GM19238 (cell line): ENCODE measurements around the gene ANXA10.
A peak's percentile ranks its signal among the peaks of the same experiment; 100 is the strongest.
"Not testable (repeated sequence)": the region's sequence is repeated elsewhere in the genome, so short reads cannot be mapped to it uniquely, and the experiment has no call there.

ENCODE experiments used
- DNase-seq: peaks from one replicate; pipeline ENCODE4 v3.0.0; 2011; ENCODE audit warnings: low spot score; ENCODE audit not compliant: insufficient read length

The ANXA10 gene, protein sequence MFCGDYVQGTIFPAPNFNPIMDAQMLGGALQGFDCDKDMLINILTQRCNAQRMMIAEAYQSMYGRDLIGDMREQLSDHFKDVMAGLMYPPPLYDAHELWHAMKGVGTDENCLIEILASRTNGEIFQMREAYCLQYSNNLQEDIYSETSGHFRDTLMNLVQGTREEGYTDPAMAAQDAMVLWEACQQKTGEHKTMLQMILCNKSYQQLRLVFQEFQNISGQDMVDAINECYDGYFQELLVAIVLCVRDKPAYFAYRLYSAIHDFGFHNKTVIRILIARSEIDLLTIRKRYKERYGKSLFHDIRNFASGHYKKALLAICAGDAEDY

DNA sequence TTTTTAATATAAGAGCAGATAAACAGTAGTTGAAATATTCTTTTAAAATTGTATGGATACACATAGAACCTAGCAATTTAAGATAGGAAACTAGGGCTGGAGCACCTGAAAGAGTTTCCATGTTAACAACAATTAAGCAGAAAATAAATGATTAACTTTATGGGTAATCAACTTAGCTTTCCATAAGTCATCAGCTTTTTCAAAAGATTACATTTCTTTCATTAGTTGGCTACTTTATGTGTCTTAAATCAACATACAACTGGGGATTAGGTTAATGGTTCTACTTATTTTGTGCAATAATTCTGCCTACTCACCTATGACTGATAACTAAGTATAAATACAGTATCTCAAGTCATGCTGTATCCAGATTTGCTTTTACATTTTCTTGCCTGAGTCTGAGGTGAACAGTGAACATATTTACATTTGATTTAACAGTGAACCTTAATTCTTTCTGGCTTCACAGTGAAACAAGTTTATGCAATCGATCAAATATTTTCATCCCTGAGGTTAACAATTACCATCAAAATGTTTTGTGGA, at the start of gene ANXA10:
Gene ANXA10, plus strand, starts transcription at position 362 of the 537 bp plus-strand sequence. Its CDS starts 164 bp downstream, at position 526.
- DNase-seq: no peak

DNA sequence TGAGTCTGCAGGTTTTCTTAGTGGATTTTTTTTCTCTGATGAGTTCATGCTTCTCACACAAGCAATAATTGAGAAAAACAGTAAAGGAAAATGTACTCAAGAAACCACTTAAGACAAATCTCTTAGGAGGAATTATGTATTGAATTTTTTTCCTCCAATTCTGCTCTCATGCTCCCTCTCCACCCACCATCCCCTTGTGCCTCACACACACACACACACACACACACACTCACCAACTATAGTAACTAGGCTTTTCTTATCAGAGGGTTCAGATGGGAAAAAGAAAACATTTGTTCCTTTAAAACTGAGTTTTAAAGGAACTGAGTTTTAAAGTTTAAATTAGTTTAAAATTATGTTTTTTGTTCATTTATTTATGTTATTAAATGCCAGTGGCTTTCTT, 47.0 kb upstream of the ANXA10 start:
- no peak for DNase-seq

DNA sequence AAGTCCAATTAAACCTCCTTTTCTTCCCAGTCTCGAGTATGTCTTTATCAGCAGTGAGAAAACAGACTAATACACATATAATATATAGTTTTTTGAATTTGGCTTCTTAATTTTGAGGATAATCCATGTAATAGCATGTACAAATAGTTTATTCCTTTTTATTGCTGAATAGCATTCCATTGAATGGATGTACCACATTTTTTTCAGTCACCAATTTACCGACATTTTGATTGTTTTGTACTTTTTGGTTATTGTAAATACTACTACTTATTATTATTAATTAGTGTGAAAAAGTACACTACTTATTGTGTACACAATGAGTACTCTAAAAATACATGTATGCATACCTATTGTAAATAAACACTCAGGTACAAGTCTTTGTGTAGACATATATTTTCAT, 42.3 kb upstream of the ANXA10 start:
- DNase-seq: no peak

DNA sequence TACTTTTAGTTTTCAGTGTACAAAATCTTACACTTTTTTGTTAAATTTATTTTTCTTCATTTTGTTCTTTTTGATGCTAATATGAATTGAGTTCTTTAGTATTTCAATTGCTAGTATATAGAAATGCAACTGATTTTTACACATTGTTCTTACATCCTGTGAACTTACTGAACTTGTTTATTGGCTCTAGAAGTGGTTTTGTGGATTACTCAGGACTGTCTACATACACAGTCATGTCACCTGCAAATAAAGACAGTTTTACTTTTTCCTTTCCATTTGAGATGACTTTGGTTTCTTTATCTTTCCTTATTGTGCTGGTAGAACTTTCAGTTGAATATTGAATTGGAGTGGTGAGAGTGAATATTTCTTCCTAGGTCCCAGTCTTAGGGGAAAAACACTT, 40.8 kb upstream of the ANXA10 start:
- no peak for DNase-seq

DNA sequence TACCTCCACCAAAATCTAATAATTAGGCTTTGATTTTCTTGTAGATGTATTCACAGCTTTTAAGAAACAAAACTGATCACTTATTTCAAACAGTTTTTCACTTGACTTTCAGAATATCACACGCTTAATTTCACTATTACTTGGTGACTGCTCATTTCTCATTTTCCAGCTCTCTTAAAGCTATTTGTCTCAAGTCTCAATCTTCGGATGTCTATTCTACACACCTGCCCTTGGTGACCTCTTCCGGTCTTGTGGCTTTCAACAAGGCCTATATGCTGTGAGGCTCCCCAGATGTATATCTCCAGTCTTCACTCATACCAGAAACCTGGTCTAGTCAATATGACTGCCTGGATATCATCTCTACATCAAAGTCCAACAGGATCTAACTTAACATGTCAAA, 34.9 kb upstream of the ANXA10 start:
- no peak for DNase-seq

DNA sequence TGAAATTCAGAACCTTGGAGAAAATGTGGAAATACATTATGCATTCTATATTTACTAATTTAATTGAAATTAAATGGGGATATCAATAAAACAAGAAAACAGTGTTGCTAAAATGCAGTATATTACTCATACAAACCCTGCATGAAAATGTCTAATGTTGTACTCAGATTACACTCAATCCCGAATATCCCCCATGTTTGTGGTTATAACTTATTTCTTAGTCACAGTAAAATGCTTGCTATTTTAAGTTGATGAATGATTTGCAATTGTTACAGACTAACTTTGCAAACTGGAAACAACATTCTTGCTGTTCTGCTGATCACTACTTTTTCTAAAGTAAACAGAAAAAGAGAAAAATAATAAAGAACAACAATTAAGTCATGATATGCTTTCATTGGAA, 33.1 kb upstream of the ANXA10 start:
- no peak for DNase-seq

DNA sequence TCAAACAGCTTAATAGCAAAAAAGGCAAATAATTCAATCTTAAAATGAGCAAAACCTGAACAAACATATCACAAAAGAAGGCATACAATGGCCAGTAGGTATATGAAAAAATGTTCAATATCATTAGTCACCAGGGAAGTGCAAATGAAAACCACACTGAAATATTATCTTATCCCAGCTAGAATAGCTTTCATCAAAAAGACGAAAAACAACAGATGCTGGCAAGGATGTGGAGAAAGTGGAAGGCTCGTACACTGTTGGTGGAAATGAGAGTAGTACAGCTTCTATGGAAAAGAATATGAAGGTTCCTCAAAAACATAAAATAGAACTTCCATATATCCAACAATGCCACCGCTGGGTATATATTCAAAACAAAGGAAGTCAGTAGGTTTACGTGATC, 29.3 kb upstream of the ANXA10 start:
- DNase-seq: no peak

DNA sequence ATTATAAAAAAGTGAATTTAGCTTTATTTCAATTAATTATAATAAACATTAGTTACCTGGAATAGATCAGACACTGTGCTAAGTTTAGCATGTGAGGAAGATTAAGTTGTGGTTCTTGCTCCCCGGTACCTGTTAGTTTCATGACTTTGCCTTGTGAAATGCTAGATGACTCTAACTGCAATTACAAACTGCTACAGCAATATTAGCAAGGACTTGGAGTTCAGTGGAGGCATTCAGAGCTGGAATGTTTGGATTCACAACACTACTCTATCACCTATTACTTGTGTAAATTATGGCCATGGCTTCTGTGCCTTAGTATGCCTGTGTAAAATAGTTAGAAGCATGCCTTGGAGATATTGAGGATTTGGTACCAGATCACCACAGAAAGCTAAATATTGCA, 21.4 kb upstream of the ANXA10 start:
- no peak for DNase-seq

DNA sequence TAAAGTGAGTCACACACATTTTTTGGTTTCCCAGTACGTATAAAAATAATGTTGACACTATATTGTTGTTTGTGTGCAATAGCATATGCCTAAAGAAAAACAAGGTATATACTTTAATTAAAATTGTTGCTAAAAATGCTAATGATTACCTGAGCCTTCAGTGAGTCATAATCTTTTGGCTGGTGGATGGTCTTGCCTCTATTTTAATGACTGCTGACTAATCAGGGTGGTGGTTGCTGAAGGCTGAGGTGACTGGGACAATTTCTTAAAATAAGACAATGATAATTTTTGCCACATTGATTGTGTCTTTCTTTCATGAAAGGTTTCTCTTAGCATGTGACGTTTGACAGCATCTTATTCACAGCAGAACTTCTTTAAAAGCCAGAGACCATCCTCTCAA, 21.0 kb upstream of the ANXA10 start:
- no peak for DNase-seq

DNA sequence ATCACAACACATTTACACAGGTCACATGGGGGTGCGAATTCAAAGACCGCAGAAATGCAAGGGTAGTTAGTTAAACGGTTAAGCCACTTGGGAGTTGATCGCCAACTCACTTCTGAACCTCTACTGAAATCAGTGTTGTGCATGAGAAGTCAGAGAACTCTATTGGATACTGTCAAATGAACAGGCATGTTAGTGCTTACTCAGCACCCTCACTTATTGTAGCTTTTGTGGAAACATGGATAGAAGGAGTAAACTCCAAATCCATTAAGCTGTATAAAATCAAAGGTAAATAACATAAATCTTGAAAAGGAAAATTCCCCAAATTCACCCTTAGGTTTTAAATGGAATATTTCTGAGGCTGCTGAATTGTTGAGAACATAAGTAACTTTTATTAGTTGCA, 17.5 kb upstream of the ANXA10 start:
- no peak for DNase-seq

DNA sequence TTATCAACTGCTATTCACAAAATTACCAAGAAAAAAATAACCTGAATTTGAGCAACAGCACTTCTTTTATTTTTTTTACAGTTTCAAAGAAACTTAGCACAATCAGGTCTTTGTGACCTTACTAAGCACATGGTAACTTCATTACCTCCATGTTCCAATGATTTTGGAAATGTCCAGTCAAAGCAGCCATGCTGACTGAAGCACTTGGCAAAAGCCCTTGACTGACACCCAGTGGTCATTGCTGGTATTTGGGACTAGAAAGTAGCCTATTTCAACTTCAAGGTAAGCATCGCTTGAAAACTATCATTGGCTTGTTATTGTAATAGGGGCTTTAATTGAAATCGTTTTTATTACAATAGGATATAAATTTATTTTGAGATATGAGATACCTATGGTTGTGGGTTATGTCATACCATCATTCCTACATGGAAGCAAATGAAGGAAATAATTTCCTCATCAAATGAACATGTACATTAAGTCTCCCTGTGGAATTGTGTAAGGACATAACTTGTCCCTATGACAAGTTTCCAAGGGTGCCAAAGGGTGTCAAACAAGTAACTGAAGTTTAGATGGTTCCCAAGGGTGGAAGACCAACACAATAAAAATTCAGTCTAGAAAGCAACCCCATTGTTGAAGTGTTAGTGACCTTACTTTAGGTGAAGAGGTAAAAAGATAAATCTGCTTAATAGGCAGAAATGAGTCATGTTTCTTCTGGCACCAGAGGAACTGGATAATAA, 15.2 kb upstream of the ANXA10 start:
- peak; percentile 5 for DNase-seq

DNA sequence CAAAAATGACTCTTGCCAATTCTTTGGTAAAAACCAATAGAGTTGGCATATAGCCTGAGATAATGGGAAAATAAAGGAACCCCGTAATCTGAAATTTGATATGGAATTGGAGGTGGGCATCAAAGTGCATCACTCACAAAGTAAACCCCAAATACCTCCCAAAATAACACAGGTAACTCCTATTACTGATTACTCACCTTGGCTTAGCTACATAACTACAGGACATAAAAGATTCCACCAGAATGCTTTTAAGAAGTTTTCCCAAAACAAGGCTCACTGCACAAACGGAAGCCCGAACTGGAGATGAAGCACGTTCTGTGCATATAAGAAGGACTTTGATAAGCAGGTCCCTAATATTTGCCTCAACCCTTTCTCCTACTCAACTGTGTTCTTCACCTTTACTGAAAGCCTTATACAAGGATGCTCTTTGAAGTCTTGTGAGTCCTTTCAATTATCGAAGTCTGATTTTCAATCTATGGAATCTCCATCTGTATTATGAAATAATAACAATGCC, 14.6 kb upstream of the ANXA10 start:
- DNase-seq: no peak

DNA sequence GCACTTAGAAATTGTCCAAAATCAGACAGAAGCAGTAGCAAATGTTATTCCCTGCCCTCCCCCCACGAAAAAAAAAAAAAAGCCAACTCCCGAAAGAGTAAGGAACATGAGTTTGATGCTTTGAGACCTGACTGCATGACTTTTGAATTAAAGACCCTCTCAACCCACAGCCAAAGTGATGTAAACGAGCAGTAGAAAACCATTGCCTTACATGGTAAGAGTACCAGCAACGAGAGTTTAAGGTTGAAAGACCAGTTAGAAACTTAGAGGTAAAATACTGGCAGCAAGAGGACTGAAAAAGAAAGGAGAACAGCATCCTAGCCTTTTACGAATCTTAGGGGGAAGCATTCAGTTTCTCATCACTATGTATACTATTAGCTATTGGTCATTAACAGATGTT, 10.0 kb upstream of the ANXA10 start:
- no peak for DNase-seq

DNA sequence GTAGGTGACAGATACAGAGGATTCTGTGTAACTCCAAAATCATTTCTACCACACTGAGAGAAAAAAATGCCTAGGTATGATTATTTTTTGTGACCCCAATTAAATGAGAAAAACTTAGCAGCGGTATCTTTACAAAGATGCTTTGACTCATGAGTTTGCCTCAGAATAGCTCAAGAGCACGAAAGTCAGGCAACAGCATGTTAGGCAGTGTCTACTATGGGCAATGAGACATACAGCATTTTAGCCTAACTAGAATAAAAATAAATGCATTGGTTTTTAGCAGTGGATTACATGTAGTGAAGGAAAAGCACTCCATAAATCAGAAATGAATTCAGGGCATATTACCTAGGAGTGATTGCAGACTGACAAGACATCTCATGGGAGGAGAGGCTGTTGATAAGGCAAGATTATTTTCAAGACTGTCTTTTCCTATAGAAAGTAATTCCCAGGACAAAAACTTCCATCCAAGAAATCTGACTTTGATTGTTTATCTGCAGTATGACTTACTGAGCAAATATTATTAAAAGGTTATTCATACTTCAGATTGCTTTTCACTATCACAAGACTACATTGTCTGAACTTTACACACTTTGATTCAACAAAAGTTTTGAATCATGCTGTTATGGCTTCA, 3.6 kb downstream of the ANXA10 start:
- DNase-seq: no peak

DNA sequence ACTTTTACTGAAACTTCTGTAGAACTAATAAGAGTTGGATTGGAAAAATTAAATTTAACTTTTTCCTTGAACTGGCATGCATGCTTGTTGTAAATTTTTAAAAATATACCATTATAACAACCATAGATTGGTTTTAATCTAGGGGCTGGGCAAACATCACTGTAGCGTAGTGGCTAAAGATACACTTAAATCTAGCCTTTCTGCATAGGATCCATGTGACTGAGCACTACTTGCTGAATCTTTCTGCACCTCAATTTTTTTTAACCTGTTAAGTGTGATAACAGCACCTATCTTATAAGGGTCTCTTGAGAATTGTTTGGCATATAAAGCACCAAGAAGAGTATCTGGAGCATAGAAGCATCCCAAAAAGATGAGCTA, 4.1 kb downstream of the ANXA10 start:
- no peak for DNase-seq

DNA sequence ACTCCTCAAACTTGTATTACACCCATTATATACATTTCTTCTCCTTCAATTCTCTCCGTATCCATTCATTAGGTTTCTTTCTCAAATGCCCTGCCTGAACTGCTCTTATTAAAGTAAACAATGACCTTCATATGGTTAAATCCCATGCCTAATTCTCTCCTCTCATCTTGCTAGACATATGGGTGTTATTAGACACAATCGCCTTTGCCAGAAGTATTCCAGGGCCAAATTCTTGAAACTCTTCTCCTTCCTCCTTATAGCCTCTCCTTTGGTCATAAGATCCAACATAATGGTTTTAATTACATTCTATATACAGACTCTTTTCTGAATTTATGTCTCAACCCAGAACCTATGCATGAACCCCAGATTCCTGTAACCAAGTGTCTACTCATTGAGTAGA, 4.8 kb downstream of the ANXA10 start:
- no peak for DNase-seq

DNA sequence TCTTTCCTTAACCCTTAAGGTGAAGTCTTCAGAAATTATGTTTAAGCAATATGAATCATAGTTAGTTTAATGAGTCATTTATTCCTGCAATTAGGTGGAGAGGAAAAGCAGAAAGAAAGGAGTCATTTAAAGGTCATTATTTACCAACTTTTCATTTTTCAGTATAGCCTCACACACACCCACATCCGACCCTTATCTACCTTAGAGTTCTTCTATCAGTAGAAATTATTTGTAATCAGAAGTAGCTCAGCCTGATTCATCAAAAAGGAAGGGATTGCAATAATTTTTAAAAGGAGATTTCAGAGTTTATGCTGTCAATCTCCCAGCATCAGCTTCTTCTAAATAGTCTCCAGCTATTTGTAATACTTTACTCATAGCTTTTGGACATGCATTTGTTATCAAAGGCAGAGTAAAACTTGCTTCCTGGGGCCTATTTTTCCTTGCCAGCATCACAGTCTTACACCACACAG, 5.9 kb downstream of the ANXA10 start:
- DNase-seq: no peak

DNA sequence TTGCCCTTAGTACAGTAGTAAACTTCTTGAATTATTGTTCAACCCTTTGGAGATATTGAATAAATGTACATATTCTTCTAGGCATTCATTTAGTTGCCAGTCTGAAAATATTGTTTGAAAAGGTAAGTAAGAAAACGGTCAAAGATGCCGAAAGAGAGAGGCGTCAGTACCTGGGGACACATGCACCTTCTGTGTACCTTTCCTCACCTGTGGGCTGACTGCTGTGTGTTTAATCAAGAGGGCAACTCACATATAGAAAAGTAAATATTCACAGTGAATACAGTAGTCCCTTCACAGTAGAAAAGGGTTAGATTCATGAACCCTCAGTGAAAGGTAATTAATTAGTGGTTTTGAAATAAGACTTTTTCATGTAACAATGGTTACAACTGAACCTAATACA, 6.9 kb downstream of the ANXA10 start:
- DNase-seq: no peak

DNA sequence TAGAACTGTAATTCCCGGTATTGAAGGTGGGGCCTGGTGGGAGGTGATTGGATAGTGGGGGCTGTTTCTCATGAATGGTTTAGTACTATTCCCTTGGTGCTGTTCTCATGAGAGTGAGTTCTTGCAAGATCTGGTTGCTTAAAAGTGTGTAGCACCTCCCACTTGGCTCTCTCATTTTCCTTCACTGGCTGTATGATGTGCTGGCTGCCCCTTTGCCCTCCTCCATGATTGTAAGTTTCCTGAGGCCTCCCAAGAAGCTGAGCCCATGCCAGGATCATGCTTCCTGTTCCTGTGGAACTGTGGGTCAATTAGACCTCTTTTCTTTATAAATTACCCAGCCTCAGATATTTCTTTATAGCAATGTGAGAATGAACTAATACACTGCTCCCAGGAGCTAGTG, 8.7 kb downstream of the ANXA10 start:
- DNase-seq: no peak

DNA sequence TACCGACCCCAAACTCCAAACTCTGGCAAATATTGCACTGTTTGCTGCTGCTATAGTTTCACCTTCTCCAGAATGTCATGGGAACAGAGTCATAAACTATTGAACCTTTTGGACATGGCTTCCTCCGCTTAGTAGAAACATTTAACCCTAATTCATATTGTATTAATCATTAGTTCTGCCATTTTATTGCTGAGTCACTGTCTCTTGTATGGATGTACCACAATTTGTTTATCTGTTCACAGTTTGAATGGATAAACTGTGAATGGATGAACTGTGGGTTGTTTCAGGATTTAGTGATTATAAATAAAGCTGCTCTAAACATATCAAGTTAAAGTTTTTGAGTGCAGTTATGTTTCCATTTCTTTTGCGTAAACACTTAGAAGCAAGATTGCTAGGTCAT, 10.1 kb downstream of the ANXA10 start:
- DNase-seq: no peak

DNA sequence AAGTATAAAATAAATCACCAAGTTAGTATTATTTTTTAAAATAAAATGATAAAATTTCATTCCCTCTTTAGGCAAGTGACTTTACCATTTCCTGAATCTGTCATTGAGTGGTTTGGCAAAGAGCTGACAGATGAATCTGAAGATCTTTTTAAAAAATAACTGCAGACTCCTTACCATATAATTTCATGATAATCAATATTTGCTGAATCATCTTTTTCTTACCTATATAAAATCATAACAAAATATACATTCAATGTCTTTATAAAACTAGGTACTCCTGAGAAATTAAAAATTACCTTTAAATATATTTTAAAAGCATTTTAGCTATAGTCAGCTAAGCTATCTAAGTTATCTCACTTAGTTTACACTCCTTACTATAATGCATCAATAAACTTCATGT, 17.2 kb downstream of the ANXA10 start:
- no peak for DNase-seq

DNA sequence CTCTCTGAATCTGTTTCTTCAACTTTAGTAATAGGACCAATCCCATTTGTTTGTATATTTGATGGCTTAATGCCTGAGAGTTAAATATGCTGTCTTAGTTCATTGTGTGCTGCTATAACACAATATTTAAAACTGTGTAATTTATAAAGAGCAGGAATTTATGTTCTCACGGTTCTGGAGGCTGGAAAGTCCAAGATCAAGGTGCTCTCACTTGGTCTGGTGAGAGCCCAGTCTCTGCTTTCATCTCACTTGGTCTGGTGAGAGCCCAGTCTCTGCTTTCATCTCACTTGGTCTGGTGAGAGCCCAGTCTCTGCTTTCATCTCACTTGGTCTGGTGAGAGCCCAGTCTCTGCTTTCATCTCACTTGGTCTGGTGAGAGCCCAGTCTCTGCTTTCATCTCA, 20.7 kb downstream of the ANXA10 start:
- not testable (repeated sequence) for DNase-seq
